ENCODE measurements around the gene TMEM11.

The TMEM11 gene

GRCh38 chr17:21157586-21158370 lies 56.2 kb downstream of the TMEM11 start:
- no peak for DNase-seq

DNA sequence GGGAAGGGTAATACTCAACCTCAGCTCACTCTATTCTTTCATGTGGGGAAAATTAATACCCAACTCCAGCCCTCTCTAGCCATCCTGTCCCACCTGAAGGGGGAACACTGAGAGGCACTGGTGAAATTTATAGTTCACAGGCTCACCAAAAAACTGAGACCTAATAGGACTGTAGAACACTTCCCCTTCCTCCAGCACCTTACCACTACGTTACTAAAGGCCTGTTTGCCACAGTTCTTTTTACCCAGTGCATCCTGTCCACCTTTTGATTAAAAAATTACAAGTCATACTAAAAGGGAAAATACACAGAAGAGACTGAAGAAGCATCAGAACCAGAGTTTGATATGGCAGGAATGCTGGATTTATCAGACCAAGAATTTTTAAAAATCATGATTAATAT lies 61.2 kb downstream of the TMEM11 start:
- DNase-seq = no peak

DNA sequence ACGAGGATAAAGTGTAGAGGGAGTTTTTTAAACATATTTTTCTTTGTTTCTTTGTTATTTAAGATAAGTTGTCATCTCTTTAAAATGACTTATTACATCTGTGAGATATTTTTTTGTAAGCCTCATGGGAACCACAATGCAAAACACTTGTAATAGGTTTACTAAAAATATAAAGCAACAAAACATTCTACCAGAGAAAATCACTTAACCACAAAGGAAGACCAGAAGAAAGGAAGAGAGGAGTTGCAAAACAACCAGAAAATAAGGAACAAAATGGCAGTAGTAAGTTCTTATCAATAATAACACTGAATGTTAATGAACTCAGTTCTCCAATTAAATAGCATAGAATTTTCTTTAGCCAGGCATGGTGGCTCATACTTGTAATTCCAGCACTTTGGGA lies 64.3 kb downstream of the TMEM11 start:
- DNase-seq = no peak
